GF-D8 (cell line): ENCODE results near the gene DENND1A.
"Not testable (repeated sequence)": the region's sequence is repeated elsewhere in the genome, so short reads cannot be mapped to it uniquely, and the experiment has no call there.

Experiments
- DNase-seq: peaks from one replicate; lab custom pipeline; 2025; lab: John Stamatoyannopoulos, UW

Gene DENND1A

GRCh38 chr9:123929870-123930831, at the start of gene DENND1A:
TSS of gene DENND1A (minus strand) at chr9:123930126. CDS start at chr9:123929905, 221 bp downstream.
- peak; percentile 70 for DNase-seq

GRCh38 chr9:123978981-123979380, 49.1 kb upstream of the DENND1A start:
- DNase-seq = no peak

- DNase-seq = not testable (repeated sequence)
Measured at GRCh38 chr9:123976579-123976978, 46.7 kb upstream of the DENND1A start.

GRCh38 chr9:123975871-123976270, 45.9 kb upstream of the DENND1A start:
- no peak for DNase-seq

GRCh38 chr9:123974471-123974870, 44.5 kb upstream of the DENND1A start:
- DNase-seq = no peak

- no peak for DNase-seq
Measured at GRCh38 chr9:123973590-123974223, 43.8 kb upstream of the DENND1A start.

- DNase-seq = no peak
Measured at GRCh38 chr9:123972618-123973017, 42.7 kb upstream of the DENND1A start.

- no peak for DNase-seq
Measured at GRCh38 chr9:123967323-123967722, 37.4 kb upstream of the DENND1A start.

- DNase-seq = no peak
Measured at GRCh38 chr9:123965801-123966686, 36.1 kb upstream of the DENND1A start.

GRCh38 chr9:123964761-123965160, 34.8 kb upstream of the DENND1A start:
- no peak for DNase-seq

GRCh38 chr9:123960965-123961364, 31.0 kb upstream of the DENND1A start:
- no peak for DNase-seq

GRCh38 chr9:123960366-123960765, 30.4 kb upstream of the DENND1A start:
- no peak for DNase-seq

- DNase-seq = no peak
Measured at GRCh38 chr9:123959787-123960186, 29.9 kb upstream of the DENND1A start.

GRCh38 chr9:123957731-123958130, 27.8 kb upstream of the DENND1A start:
- DNase-seq = no peak

GRCh38 chr9:123957168-123957721, 27.3 kb upstream of the DENND1A start:
- no peak for DNase-seq

- no peak for DNase-seq
Measured at GRCh38 chr9:123955637-123956036, 25.7 kb upstream of the DENND1A start.

- DNase-seq = no peak
Measured at GRCh38 chr9:123954518-123955280, 24.8 kb upstream of the DENND1A start.

- no peak for DNase-seq
Measured at GRCh38 chr9:123952641-123953495, 22.9 kb upstream of the DENND1A start.

- no peak for DNase-seq
Measured at GRCh38 chr9:123948286-123948685, 18.4 kb upstream of the DENND1A start.

GRCh38 chr9:123947326-123947725, 17.4 kb upstream of the DENND1A start:
- DNase-seq = no peak
